HG03095 (cell line): ENCODE results near the gene ECPAS.
"Not testable (repeated sequence)": the region's sequence is repeated elsewhere in the genome, so short reads cannot be mapped to it uniquely, and the experiment has no call there.

Experiments used
- ATAC-seq: cut with Tn5 transposase; IDR thresholded peaks from one replicate; pipeline ENCODE4 v1.9.1; 2021; ENCODE audit warnings: moderate library complexity; ENCODE audit not compliant: unreplicated experiment

The ECPAS gene

GRCh38 chr9:111429175-111429574 is 55.0 kb downstream of the ECPAS start:
- no peak for ATAC-seq

- ATAC-seq: no peak
These were observed 57.0 kb downstream of the ECPAS start for GRCh38 chr9:111427186-111427585.

- no peak for ATAC-seq
These were observed 60.8 kb downstream of the ECPAS start for GRCh38 chr9:111423389-111423788.

- no peak for ATAC-seq
These were observed 69.8 kb downstream of the ECPAS start for GRCh38 chr9:111414406-111414805.

GRCh38 chr9:111413996-111414395 is 70.2 kb downstream of the ECPAS start:
- ATAC-seq: no peak

GRCh38 chr9:111412280-111412679 is 71.9 kb downstream of the ECPAS start:
- no peak for ATAC-seq

GRCh38 chr9:111411266-111411665 is 72.9 kb downstream of the ECPAS start:
- ATAC-seq: no peak

GRCh38 chr9:111407813-111408212 is 76.4 kb downstream of the ECPAS start:
- no peak for ATAC-seq

GRCh38 chr9:111405701-111406100 is 78.5 kb downstream of the ECPAS start:
- no peak for ATAC-seq

- ATAC-seq: not testable (repeated sequence)
These were observed 82.7 kb downstream of the ECPAS start for GRCh38 chr9:111401486-111401885.

GRCh38 chr9:111400564-111400898 is 83.7 kb downstream of the ECPAS start:
- ATAC-seq: no peak

GRCh38 chr9:111399772-111400563 is 84.2 kb downstream of the ECPAS start:
- no peak for ATAC-seq

- no peak for ATAC-seq
These were observed 84.9 kb downstream of the ECPAS start for GRCh38 chr9:111399211-111399739.

- no peak for ATAC-seq
These were observed 90.2 kb downstream of the ECPAS start for GRCh38 chr9:111393971-111394370.

GRCh38 chr9:111389406-111389805 is 94.8 kb downstream of the ECPAS start:
- no peak for ATAC-seq

GRCh38 chr9:111386386-111386785 is 97.8 kb downstream of the ECPAS start:
- ATAC-seq: no peak

- ATAC-seq: no peak
These were observed 103.2 kb downstream of the ECPAS start for GRCh38 chr9:111381006-111381405.

- no peak for ATAC-seq
These were observed 108.2 kb downstream of the ECPAS start for GRCh38 chr9:111375817-111376564.

- no peak for ATAC-seq
These were observed 109.1 kb downstream of the ECPAS start for GRCh38 chr9:111375062-111375461.

GRCh38 chr9:111372297-111372696 is 111.9 kb downstream of the ECPAS start:
- ATAC-seq: no peak

- no peak for ATAC-seq
These were observed 117.2 kb downstream of the ECPAS start for GRCh38 chr9:111366978-111367377.

- ATAC-seq: no peak
These were observed 121.7 kb downstream of the ECPAS start for GRCh38 chr9:111362526-111362925.
